Measurements from ENCODE around the gene PCIF1.
A peak's percentile ranks its signal among the peaks of the same experiment; 100 is the strongest.

The PCIF1 gene

GRCh38 chr20:45934586-45935415 is at the start of gene PCIF1:
TSS of gene PCIF1 (plus strand) at chr20:45934683. CDS start at chr20:45939000, 4,317 bp downstream.
- peak within 1 kb of the TSS; percentile 100 for H3K4me3 ChIP-seq (ENCODE audit: low read length)
- TF ChIP-seq CTCF (conservative IDR thresholded peaks at IDR 0.05; ENCODE audit: low read length) = no peak
- peak; percentile 94 for DNase-seq (ENCODE audit: low read depth)

- no peak for DNase-seq (ENCODE audit: low read depth)
- TF ChIP-seq CTCF (conservative IDR thresholded peaks at IDR 0.05; ENCODE audit: low read length) = no peak
- H3K4me3 ChIP-seq (ENCODE audit: low read length) = no peak overlapping the region
Measured at GRCh38 chr20:45886590-45887345, 47.7 kb upstream of the PCIF1 start.

- no peak for TF ChIP-seq CTCF (conservative IDR thresholded peaks at IDR 0.05; ENCODE audit: low read length)
- no peak for DNase-seq (ENCODE audit: low read depth)
- no peak within 1 kb of the TSS for H3K4me3 ChIP-seq (ENCODE audit: low read length)
Measured at GRCh38 chr20:45887346-45887715, 47.2 kb upstream of the PCIF1 start, which contains the start of gene SPATA25. TSS of gene SPATA25 (minus strand) at chr20:45887622. CDS start at chr20:45887590, 32 bp downstream.

- TF ChIP-seq CTCF (conservative IDR thresholded peaks at IDR 0.05; ENCODE audit: low read length) = no peak
- no peak overlapping the region for H3K4me3 ChIP-seq (ENCODE audit: low read length)
- DNase-seq (ENCODE audit: low read depth) = no peak
Measured at GRCh38 chr20:45888681-45889080, 45.8 kb upstream of the PCIF1 start.

GRCh38 chr20:45890077-45890984 is 44.2 kb upstream of the PCIF1 start:
- DNase-seq (ENCODE audit: low read depth) = peak; percentile 76
- peak overlapping the region; percentile 79 for H3K4me3 ChIP-seq (ENCODE audit: low read length)
- TF ChIP-seq CTCF (conservative IDR thresholded peaks at IDR 0.05; ENCODE audit: low read length) = peak; percentile 78

GRCh38 chr20:45890985-45891983 is 43.2 kb upstream of the PCIF1 start, which contains the start of the genes CTSA and NEURL2:
TSS of gene CTSA (plus strand) at chr20:45891335. CDS start at chr20:45891569, 234 bp downstream.
TSS of gene NEURL2 (minus strand) at chr20:45891208. CDS start at chr20:45890991, 217 bp downstream.
- DNase-seq (ENCODE audit: low read depth) = peak; percentile 92
- TF ChIP-seq CTCF (conservative IDR thresholded peaks at IDR 0.05; ENCODE audit: low read length) = no peak
- peak within 1 kb of the TSS; percentile 79 for H3K4me3 ChIP-seq (ENCODE audit: low read length)
